AG10803 (cell line): Measurements from ENCODE around the gene PHF21A.
A peak's percentile ranks its signal among the peaks of the same experiment; 100 is the strongest.

Experiments
- DNase-seq: peaks from one replicate; pipeline ENCODE4 v3.0.0; 2010; ENCODE audit warnings: low read depth
- H3K4me3 ChIP-seq: 2 replicates; pipeline ENCODE4 v1.5.1; 2011; ENCODE audit warnings: mild to moderate bottlenecking, low read length, control low read depth
- TF ChIP-seq, protein P1 (sequence below): conservative IDR thresholded peaks from 2 replicates; pipeline ENCODE4 v1.5.1; 2011; ENCODE audit warnings: mild to moderate bottlenecking, low read length, control low read depth, inconsistent platforms

PHF21A gene

DNA sequence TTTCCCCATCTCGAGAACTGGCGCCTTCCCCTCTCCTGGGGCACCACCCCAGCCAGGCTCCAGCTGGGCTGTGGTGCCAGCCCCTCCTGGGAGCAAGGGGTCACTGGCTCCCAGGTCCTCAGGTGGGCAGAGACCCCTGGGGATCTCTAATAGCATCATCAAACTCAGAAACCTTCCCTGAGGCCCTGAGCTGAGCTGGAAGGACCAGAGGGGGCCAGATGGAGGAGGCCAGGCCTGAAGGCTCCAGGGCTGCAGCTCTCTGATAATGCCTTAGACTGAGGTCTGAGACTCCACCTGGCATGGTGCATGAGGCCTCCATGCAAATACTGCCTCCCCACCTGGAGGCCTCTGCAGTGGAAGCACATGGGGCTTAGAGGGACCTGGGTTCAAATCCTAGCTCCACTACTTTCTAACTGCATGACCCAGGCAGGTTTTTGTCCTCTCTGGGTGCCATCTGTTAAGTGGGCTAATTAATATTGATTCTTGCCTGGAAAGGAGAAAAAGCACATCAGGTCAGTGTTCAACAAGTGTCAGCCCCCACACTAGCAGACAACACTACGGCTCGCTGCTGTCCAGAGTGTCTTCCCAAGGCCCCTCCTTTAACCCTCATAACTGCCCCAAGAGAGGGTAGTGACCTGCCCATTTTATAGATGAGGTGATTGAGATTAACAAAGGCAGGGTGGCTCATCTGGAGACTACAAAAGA lies 234.3 kb downstream of the PHF21A start:
- DNase-seq, result no peak
- no peak overlapping the region for H3K4me3 ChIP-seq
- TF ChIP-seq, protein P1, sequence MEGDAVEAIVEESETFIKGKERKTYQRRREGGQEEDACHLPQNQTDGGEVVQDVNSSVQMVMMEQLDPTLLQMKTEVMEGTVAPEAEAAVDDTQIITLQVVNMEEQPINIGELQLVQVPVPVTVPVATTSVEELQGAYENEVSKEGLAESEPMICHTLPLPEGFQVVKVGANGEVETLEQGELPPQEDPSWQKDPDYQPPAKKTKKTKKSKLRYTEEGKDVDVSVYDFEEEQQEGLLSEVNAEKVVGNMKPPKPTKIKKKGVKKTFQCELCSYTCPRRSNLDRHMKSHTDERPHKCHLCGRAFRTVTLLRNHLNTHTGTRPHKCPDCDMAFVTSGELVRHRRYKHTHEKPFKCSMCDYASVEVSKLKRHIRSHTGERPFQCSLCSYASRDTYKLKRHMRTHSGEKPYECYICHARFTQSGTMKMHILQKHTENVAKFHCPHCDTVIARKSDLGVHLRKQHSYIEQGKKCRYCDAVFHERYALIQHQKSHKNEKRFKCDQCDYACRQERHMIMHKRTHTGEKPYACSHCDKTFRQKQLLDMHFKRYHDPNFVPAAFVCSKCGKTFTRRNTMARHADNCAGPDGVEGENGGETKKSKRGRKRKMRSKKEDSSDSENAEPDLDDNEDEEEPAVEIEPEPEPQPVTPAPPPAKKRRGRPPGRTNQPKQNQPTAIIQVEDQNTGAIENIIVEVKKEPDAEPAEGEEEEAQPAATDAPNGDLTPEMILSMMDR, result no peak

DNA sequence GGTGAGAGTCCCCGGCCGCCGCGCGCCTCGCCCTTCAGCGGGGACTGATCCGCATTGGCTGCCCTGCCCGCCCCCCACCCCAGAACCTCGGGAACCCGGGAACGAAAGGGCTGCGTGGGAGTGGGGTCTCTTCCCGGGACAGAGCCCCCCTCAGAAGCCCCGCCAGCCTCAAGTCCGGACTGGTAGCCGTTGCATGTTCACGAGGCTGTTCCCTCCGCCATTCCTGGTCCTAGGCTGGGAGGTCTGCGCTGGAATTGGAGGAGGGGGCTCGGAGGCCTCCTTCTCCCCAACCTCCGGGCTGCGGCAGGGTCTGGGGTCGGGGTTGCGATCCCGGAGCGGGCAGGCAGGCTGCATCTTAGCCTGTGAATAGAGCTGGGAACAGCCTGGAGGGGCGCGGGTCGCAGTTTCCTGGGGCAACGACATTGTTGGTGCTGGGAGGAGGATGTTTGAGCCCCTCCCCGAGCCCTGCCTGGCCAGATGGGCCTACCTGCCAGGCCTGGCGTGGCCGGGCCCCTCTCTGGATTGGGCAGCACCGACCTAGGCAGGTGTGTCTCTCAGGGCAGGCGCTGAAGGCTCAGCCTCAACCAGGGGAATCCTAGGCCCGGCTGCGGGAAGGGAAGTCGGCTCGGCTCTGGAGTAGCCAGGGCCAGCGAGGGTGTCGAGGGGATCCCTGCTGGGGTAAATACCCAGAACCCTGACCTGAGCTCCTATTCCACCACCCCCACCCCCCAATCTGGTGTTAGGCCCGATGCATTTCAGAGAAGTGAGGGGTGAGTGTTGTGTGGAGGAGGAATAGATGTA lies 235.1 kb downstream of the PHF21A start:
- peak overlapping the region; percentile 22; the same call in 1 of the 2 replicates for H3K4me3 ChIP-seq
- TF ChIP-seq, protein P1, result no peak
- DNase-seq, result no peak

DNA sequence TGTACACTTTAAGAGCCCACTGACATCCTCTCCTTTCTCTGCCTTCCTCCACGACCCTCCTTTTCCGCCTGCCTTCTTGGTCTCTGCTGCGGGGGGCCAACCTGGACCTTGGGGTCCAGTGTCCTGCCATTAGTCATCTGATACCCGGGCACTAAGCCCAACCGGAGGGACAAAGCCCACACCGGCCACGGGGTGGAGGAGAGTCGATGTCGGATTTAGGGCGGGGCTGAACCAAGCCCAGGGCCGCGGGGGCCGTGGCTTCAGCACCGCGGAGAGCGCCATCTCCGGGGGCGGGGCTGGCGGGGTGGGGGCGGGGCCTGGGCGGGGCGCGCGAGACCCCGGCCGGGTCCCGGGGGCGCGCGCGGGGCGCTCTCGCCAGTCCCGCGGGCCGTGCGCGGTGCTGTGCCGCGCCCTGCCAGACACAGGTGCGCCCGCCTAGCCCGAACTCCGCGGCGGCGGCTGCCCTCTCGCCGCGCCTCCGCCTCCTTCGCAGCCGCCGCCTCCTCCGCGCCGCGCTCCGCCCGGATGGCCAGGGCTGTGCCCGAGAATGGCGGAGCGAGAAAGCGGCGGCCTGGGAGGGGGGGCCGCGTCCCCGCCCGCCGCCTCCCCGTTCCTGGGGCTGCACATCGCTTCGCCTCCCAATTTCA lies 235.9 kb downstream of the PHF21A start, which contains the start of gene MAPK8IP1:
TSS of gene MAPK8IP1 (plus strand) at position 378 of the 647 bp plus-strand sequence. CDS start at position 548, 170 bp downstream.
- DNase-seq, result peak; percentile 14
- H3K4me3 ChIP-seq, result peak within 1 kb of the TSS; percentile 43
- TF ChIP-seq, protein P1, result no peak

DNA sequence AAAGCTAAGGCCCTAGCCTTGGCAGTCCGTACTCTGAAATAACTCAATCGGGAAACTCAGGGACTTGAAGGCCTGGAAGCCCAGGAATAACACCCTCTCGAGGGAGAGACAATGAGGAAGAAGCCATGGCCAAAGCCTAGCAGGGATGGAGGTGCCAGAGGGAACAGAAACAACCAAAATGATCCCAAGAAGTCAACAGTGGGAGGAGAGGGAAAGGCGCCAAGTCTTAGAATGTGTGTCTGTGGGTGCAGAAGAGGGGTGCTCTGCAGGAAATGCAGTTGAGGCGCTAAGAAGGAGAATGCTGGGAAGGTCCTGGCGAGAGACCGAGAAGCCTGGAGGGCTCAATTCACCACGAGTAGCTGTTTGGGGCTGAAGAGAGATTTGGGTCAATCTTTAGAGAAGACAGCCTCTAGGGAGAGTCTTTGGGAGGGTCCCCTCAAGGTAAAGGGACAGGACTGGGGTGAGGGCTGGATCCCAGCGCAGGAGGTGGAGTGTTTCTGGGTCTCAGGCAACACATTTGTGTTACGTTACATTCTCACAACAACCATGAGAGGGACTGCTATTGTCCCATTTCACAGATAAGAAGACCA lies 236.6 kb downstream of the PHF21A start:
- no peak overlapping the region for H3K4me3 ChIP-seq
- TF ChIP-seq, protein P1, result no peak

More for the DNA sequence above, 236.6 kb downstream of the PHF21A start:
- no peak for DNase-seq
